ENCODE data around the gene CTDSPL. TPM values are rescaled to one million over a fixed set of nuclear protein-coding genes. Genes with fewer than 3 reads are reported as not detected.

Gene CTDSPL
- total RNA-seq, 1 donor from 2014 or later, result 20.4 TPM

GRCh38 chr3:37862219-37862902, 681 bp downstream of the CTDSPL start:
- peaks cover 29 to 37% (median 29%) of the 10 kb centered on the region in 3 donors for H3K4me1 ChIP-seq (ENCODE audit: control insufficient read depth in 3 of 3, insufficient read depth in 3 of 3, low read length in 3 of 3)

GRCh38 chr3:37862903-37863815, 1.5 kb downstream of the CTDSPL start:
- peak overlapping the region; percentile 79 to 81 (median 80) for H3K4me3 ChIP-seq (ENCODE audit: low read length in 3 of 3)
- H3K36me3 ChIP-seq (ENCODE audit: control insufficient read depth in 3 of 3, insufficient read depth in 3 of 3, low read length in 3 of 3), result no peaks in the 10 kb centered on the region
- H3K27ac ChIP-seq (ENCODE audit: low read depth, low read length), result peak overlapping the region; percentile 36
- no peaks in the 10 kb centered on the region for H3K9me3 ChIP-seq (ENCODE audit: control insufficient read depth in 3 of 3, low read length in 3 of 3)
- peaks cover 29 to 37% (median 29%) of the 10 kb centered on the region in 3 donors for H3K4me1 ChIP-seq (ENCODE audit: control insufficient read depth in 3 of 3, insufficient read depth in 3 of 3, low read length in 3 of 3)
- H3K9ac ChIP-seq (ENCODE audit: low read depth in 1 of 3, low read length in 3 of 3), result peak overlapping the region; percentile 62 to 76 (median 63)
- no peaks in the 10 kb centered on the region for H3K27me3 ChIP-seq (ENCODE audit: control insufficient read depth in 3 of 3, insufficient read depth in 3 of 3, low read length in 3 of 3)

More at GRCh38 chr3:37862219-37862902, 681 bp downstream of the CTDSPL start:
- Histone ChIP-seq H3K9me3 (ENCODE audit: control insufficient read depth in 3 of 3, low read length in 3 of 3) (no peaks in the 10 kb centered on the region), H3K27ac (ENCODE audit: low read depth, low read length) (peak overlapping the region; percentile 30), H3K4me3 (ENCODE audit: low read length in 3 of 3) (peak overlapping the region; percentile 79 to 81 (median 80)), H3K36me3 (ENCODE audit: control insufficient read depth in 3 of 3, insufficient read depth in 3 of 3, low read length in 3 of 3) (no peaks in the 10 kb centered on the region), H3K9ac (ENCODE audit: low read depth in 1 of 3, low read length in 3 of 3) (peak overlapping the region; percentile 62 to 76 (median 63)), H3K27me3 (ENCODE audit: control insufficient read depth in 3 of 3, insufficient read depth in 3 of 3, low read length in 3 of 3) (no peaks in the 10 kb centered on the region)

GRCh38 chr3:37863949-37864822, 2.5 kb downstream of the CTDSPL start:
- Histone ChIP-seq H3K27me3 (ENCODE audit: control insufficient read depth in 3 of 3, insufficient read depth in 3 of 3, low read length in 3 of 3) (no peaks in the 10 kb centered on the region), H3K36me3 (ENCODE audit: control insufficient read depth in 3 of 3, insufficient read depth in 3 of 3, low read length in 3 of 3) (no peaks in the 10 kb centered on the region), H3K4me1 (ENCODE audit: control insufficient read depth in 3 of 3, insufficient read depth in 3 of 3, low read length in 3 of 3) (peaks cover 29 to 37% (median 29%) of the 10 kb centered on the region in 3 donors), H3K27ac (ENCODE audit: low read depth, low read length) (peak overlapping the region; percentile 36), H3K9ac (ENCODE audit: low read depth in 1 of 3, low read length in 3 of 3) (peak overlapping the region in 1 of 3 donors; percentile 54), H3K4me3 (ENCODE audit: low read length in 3 of 3) (peak overlapping the region in 1 of 3 donors; percentile 23), H3K9me3 (ENCODE audit: control insufficient read depth in 3 of 3, low read length in 3 of 3) (no peaks in the 10 kb centered on the region)

- H3K4me3 ChIP-seq (ENCODE audit: low read length in 3 of 3), result no peak overlapping the region
- no peak overlapping the region for H3K9ac ChIP-seq (ENCODE audit: low read depth in 1 of 3, low read length in 3 of 3)
- H3K9me3 ChIP-seq (ENCODE audit: control insufficient read depth in 3 of 3, low read length in 3 of 3), result no peaks in the 10 kb centered on the region
- H3K4me1 ChIP-seq (ENCODE audit: control insufficient read depth in 3 of 3, insufficient read depth in 3 of 3, low read length in 3 of 3), result peaks cover 27 to 34% (median 27%) of the 10 kb centered on the region in 3 donors
- H3K27me3 ChIP-seq (ENCODE audit: control insufficient read depth in 3 of 3, insufficient read depth in 3 of 3, low read length in 3 of 3), result no peaks in the 10 kb centered on the region
- H3K27ac ChIP-seq (ENCODE audit: low read depth, low read length), result no peak overlapping the region
- H3K36me3 ChIP-seq (ENCODE audit: control insufficient read depth in 3 of 3, insufficient read depth in 3 of 3, low read length in 3 of 3), result no peaks in the 10 kb centered on the region
Observed at GRCh38 chr3:37864904-37865303, 3.2 kb downstream of the CTDSPL start.

GRCh38 chr3:37867144-37867543, 5.5 kb downstream of the CTDSPL start:
- Histone ChIP-seq H3K27ac (ENCODE audit: low read depth, low read length) (no peak overlapping the region), H3K36me3 (ENCODE audit: control insufficient read depth in 3 of 3, insufficient read depth in 3 of 3, low read length in 3 of 3) (no peaks in the 10 kb centered on the region), H3K4me1 (ENCODE audit: control insufficient read depth in 3 of 3, insufficient read depth in 3 of 3, low read length in 3 of 3) (peaks cover 16 to 23% (median 19%) of the 10 kb centered on the region in 3 donors), H3K9ac (ENCODE audit: low read depth in 1 of 3, low read length in 3 of 3) (no peak overlapping the region), H3K4me3 (ENCODE audit: low read length in 3 of 3) (no peak overlapping the region), H3K9me3 (ENCODE audit: control insufficient read depth in 3 of 3, low read length in 3 of 3) (no peaks in the 10 kb centered on the region), H3K27me3 (ENCODE audit: control insufficient read depth in 3 of 3, insufficient read depth in 3 of 3, low read length in 3 of 3) (no peaks in the 10 kb centered on the region)

GRCh38 chr3:37871858-37872257, 10.2 kb downstream of the CTDSPL start:
- H3K9ac ChIP-seq (ENCODE audit: low read depth in 1 of 3, low read length in 3 of 3), result no peak overlapping the region
- H3K36me3 ChIP-seq (ENCODE audit: control insufficient read depth in 3 of 3, insufficient read depth in 3 of 3, low read length in 3 of 3), result no peaks in the 10 kb centered on the region
- no peak overlapping the region for H3K27ac ChIP-seq (ENCODE audit: low read depth, low read length)
- no peaks in the 10 kb centered on the region for H3K27me3 ChIP-seq (ENCODE audit: control insufficient read depth in 3 of 3, insufficient read depth in 3 of 3, low read length in 3 of 3)
- H3K4me1 ChIP-seq (ENCODE audit: control insufficient read depth in 3 of 3, insufficient read depth in 3 of 3, low read length in 3 of 3), result no peaks in the 10 kb centered on the region
- H3K4me3 ChIP-seq (ENCODE audit: low read length in 3 of 3), result no peak overlapping the region
- H3K9me3 ChIP-seq (ENCODE audit: control insufficient read depth in 3 of 3, low read length in 3 of 3), result no peaks in the 10 kb centered on the region

- H3K36me3 ChIP-seq (ENCODE audit: control insufficient read depth in 3 of 3, insufficient read depth in 3 of 3, low read length in 3 of 3), result no peaks in the 10 kb centered on the region
- no peaks in the 10 kb centered on the region for H3K9me3 ChIP-seq (ENCODE audit: control insufficient read depth in 3 of 3, low read length in 3 of 3)
- no peaks in the 10 kb centered on the region for H3K27me3 ChIP-seq (ENCODE audit: control insufficient read depth in 3 of 3, insufficient read depth in 3 of 3, low read length in 3 of 3)
- H3K4me3 ChIP-seq (ENCODE audit: low read length in 3 of 3), result no peak overlapping the region
- H3K4me1 ChIP-seq (ENCODE audit: control insufficient read depth in 3 of 3, insufficient read depth in 3 of 3, low read length in 3 of 3), result peaks cover 0 to 2% (median 0%) of the 10 kb centered on the region in 3 donors
- no peak overlapping the region for H3K27ac ChIP-seq (ENCODE audit: low read depth, low read length)
- no peak overlapping the region for H3K9ac ChIP-seq (ENCODE audit: low read depth in 1 of 3, low read length in 3 of 3)
Observed at GRCh38 chr3:37872413-37873160, 10.9 kb downstream of the CTDSPL start.

- H3K9me3 ChIP-seq (ENCODE audit: control insufficient read depth in 3 of 3, low read length in 3 of 3), result no peaks in the 10 kb centered on the region
- H3K4me3 ChIP-seq (ENCODE audit: low read length in 3 of 3), result no peak overlapping the region
- no peak overlapping the region for H3K27ac ChIP-seq (ENCODE audit: low read depth, low read length)
- H3K9ac ChIP-seq (ENCODE audit: low read depth in 1 of 3, low read length in 3 of 3), result no peak overlapping the region
- H3K27me3 ChIP-seq (ENCODE audit: control insufficient read depth in 3 of 3, insufficient read depth in 3 of 3, low read length in 3 of 3), result no peaks in the 10 kb centered on the region
- peaks cover 0 to 2% (median 0%) of the 10 kb centered on the region in 3 donors for H3K4me1 ChIP-seq (ENCODE audit: control insufficient read depth in 3 of 3, insufficient read depth in 3 of 3, low read length in 3 of 3)
- no peaks in the 10 kb centered on the region for H3K36me3 ChIP-seq (ENCODE audit: control insufficient read depth in 3 of 3, insufficient read depth in 3 of 3, low read length in 3 of 3)
Observed at GRCh38 chr3:37876279-37876678, 14.6 kb downstream of the CTDSPL start.

GRCh38 chr3:37882711-37883110, 21.0 kb downstream of the CTDSPL start:
- H3K36me3 ChIP-seq (ENCODE audit: control insufficient read depth in 3 of 3, insufficient read depth in 3 of 3, low read length in 3 of 3), result no peaks in the 10 kb centered on the region
- H3K9me3 ChIP-seq (ENCODE audit: control insufficient read depth in 3 of 3, low read length in 3 of 3), result no peaks in the 10 kb centered on the region
- peaks cover 0 to 22% (median 7%) of the 10 kb centered on the region in 3 donors for H3K4me1 ChIP-seq (ENCODE audit: control insufficient read depth in 3 of 3, insufficient read depth in 3 of 3, low read length in 3 of 3)
- H3K4me3 ChIP-seq (ENCODE audit: low read length in 3 of 3), result no peak overlapping the region
- no peaks in the 10 kb centered on the region for H3K27me3 ChIP-seq (ENCODE audit: control insufficient read depth in 3 of 3, insufficient read depth in 3 of 3, low read length in 3 of 3)
- no peak overlapping the region for H3K9ac ChIP-seq (ENCODE audit: low read depth in 1 of 3, low read length in 3 of 3)
- no peak overlapping the region for H3K27ac ChIP-seq (ENCODE audit: low read depth, low read length)
